Ramos (cell line): ENCODE measurements around the gene HDAC9.

Source experiments
- in situ Hi-C: fragments of 300-500 bp; cut with MboI; formaldehyde crosslinking; loops from one replicate; pipeline ENCODE4 v1.14.3; 2022; ENCODE audit warnings: low sequenced_read_pairs; ENCODE audit not compliant: unreplicated experiment

Gene HDAC9

DNA sequence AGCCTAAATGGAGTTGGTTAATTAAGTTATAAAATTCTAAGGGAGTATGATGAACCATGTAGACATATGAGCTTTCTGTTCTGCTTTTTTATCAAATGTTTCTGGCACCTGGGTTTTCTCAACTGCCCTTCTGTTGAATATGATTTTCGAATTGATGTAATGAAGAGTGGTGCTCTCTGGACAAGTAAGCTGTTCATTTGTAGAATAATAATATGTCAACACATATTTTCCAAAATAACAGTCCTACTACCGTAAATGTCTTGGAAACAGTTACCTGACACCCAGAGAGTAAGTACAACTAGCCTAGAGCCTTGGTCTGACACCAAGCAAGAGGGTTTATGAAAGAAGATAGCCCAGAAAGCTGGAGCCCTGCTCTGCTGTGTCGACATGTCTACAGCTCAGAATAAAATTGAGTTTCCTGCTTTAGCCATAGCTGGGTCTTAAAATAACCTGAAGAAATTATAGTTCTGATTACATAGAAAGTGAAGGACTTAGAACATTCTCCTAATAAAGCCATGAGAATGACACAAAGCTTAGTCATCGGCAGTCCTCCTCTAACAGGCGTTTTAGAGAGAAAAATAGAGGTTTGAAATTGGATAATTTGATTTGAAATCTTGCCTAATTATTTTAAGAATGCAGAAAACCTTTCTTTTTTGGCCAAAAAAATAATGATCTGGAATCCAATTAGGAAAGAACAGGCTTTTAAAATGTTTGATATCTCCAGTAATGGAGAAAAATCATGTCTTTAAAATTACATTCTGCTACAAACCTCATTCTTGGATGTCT is 25.1 kb downstream of the HDAC9 start:
- in situ Hi-C loops: no loop called here

DNA sequence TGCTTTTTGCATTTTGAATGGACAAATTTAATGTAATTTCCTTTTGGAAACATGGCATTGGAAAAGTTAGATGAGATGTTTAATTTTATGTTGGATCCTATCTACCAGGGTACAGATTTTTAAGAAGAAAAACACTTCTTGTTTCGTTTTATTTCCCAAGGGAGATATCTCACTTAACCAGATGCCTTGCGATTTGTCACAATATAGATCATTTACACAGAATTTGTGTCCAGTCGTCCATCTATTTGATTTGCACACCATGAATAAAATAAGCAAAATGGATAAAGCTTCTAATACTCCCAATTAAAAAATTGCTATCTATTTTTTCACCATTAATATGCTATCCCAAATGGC is 25.7 kb downstream of the HDAC9 start:
- in situ Hi-C loops: no loop called here

DNA sequence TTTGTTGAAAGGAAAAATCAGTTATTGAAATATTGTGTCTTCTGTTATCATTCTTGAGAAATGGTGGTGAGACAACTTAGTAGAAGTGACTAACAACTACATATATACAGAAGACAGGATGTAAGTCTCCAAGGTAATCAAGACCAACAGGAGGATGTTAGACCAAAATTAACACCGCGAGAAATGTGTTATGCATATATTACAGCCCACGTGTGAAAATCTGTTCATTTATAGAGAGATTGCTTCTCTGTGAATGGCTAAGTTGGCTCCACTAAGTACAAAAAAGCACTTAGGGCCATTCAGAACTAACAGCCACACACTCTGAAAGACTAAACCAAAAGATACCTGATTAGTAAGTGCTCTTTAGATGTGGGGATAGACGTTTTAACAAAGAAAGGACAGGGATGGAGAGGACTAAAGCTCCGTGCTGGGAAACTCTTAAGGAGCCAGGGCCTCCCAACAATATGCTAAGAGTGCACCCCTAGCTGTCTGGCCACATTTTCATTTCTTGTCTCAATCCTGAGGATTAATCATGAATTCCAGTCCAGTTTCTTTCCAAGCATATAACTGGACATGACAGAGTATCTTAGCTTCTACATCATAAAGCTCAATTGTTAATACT is 26.5 kb downstream of the HDAC9 start:
- in situ Hi-C loops: no loop called here

DNA sequence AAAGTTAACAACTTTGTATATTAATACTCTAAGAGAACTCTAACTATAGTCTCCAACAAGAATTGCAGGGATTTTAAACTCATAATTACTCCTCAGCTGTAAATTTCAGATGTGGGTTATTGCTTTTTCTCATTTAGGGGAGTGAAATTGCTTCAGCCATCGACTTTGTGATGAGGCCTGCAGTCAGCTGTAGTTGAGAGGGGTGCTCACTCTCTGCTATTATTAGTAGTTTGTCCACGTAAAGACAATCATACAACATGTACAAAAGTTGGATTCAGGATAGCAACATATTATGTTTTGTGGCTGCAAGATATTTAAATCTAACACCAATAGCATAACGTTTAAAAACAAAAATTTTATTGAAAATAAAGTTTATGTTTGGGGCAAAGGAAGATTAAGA is 28.7 kb downstream of the HDAC9 start:
- in situ Hi-C loops: no loop called here

DNA sequence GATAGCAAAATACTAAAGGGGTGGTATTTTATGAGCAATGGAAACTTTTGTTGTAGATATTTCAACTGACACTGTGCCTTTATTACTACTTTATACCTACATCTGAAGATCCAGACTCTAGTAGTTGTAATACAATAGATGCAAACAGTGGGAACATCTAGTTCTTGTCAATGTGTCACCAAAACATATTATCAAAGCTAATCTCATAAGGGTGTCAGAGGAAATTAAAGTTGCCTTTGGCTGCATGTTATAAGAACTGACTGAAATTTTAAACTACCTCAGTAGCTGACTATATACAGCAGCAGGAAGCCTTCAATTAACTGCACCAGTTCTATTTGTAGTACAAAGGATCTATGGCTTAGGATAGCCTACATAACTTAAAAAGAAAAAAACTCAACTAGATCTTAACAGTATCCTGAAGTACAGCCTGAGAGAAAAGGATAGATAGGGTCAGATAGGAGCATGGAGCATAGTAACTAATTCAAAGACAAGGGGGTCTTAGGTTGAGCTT is 30.9 kb downstream of the HDAC9 start:
- in situ Hi-C loops: no loop called here

DNA sequence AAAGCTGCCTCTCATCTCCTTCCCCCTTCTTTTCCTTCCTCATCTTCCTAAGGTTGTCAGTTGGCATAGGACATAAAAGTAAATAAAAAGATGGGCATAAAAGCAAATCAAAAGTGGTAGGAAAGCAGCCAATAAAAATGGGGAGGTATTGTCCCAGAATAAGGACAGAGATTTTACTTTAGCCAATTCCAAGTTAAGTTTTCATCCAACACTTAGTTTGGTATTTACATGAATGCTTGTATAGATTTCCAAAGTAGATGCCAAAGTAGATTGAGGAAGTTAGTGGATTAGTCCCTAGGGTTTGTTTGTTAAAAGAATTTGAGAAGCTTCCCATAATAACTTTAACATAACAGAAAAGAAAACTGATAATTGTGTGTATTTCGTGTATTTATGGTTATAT is 33.7 kb downstream of the HDAC9 start:
- in situ Hi-C loops: no loop called here

DNA sequence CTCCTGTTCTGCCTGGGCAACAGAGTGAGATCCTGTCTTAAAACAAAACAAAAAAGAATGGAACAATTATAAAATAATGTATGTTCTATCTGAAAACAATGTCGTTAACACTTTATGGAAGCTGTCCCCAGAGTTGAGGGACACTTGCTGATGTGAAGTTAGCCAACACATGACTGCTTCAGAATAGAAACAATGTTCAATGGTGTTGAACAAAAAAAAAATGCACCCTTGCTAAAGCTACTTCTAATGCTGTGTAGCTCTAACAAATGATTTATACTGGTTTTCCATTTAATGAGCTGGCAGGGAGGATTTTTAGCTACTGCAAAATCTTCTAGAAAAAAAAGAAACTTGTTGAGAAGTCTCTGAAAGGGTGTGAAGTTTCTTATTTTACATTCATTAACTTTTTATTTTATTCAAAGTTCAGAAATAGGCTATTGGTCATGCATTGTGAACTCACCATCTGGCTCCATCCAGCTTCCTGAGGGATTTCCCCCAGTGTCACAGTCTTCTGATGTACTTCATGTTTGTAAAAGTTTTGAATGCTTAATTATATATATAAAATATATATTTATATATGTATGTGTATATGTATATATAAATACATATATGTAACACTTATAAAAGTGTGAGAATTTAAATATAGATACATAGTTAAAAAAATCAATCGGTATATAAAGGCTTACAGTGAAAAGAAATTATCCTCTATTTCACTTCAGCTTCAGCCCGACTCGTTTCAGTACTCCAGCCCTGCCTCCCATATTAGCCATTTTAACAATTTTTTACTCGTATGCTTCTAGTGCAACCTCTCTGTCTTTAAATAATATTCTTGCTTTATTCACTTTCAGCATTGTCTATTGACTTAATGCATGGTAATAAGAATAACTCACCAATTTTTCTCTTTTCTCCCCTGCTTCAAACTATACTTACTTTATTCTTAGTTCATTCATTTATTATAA is 35.0 kb downstream of the HDAC9 start:
- in situ Hi-C loops: no loop called here

DNA sequence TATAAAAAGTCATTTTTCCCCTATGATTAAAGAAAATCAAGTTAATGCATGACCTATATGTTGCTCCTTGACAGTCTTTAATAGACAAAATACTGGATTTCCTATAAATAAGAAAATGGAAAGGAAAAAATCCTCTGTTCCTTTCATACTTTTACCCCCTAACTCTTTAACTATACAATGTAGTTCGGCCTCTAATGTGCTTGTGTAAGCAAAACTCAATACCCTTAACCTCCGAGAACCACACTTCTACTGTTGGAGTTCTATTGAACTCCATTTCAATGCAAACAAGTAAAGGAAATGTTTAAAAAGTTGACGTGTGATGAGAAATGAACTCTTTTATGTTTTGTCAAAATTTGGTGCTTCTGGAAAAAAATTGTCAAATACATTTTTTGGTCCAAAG is 36.0 kb downstream of the HDAC9 start:
- in situ Hi-C loops: no loop called here

DNA sequence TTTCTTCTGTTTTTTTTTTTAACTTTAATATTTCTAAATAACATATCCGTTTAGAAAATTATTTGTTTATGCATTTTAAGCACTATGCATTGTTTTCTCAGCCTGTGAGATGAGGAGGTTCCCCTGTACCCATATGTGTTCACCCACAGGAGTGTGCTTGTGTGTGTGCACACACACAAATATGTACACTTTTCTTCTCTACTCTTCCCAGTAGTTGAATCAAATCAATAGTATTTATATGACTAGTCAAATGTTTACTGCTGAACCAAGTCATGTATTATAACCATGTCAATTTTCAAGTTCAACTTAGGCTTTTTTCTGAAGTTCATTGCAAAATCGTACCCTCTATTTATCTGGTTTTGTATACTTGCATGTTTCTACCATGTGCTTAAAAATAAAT is 37.3 kb downstream of the HDAC9 start:
- in situ Hi-C loops: no loop called here

DNA sequence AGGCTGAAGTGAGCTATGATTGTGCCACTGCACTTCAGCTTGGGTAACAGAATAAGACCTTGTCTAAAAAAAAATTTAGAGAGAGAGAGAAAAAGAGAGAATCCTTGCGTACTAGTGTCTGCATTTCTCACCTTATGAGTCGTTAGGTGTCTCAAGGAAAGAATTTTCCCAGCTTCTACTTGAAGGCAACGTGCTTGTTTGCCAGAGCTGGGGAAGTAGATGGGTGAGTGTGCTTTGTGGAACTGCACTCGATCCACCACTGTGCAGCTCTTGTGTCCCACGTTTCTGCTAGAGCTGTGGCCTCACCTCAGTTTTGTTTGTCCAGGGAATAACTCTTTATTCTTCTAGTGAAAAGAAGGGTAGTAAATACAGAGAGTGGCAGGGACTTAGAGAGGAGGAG is 38.9 kb downstream of the HDAC9 start:
- in situ Hi-C loops: no loop called here

DNA sequence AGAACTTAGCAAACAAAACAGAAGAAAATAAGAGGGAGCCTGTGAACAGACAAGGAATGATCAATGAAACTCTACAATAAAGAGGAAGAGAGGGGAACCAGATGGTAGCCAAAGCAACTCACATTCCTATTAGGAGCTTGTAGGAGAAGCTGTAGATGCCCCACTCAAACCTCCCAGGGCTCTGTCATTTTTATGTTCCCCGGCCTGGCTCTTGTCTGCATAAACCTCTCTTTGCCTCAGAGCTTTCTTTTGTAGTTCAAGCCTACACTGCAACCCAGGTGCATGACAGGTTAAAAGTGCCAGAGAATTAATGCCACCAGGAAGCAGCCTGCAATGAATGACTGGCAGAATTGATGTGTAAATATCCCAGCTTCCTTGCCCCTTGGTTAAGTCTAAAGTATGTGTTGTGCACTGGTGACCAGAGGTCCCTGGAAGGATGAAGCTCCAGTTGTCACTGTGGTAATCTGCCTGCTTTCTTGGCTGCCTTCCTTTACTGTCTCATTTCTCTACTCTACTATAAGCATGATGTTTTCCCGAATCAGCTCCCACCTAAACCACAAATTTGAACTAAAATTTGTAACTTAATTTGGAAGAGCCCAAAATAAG is 40.4 kb downstream of the HDAC9 start:
- in situ Hi-C loops: no loop called here

DNA sequence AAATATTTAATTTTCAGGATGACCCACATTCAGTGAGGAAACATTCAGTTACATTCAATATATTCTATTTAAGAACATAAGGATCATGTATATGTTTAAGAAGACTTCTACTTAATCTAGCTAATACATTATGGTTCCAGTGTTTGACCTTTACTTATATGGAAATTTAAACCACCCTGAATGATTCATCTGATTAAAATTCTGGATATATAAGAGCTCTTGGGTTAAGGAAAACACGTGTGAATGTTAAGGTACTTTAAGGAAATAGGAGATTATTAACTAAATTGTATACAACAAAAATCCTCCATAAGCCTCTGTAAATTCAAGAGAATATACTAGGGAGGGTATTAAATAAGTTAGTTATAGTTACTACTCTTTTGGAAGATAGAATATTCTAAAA is 40.9 kb downstream of the HDAC9 start:
- in situ Hi-C loops: no loop called here

DNA sequence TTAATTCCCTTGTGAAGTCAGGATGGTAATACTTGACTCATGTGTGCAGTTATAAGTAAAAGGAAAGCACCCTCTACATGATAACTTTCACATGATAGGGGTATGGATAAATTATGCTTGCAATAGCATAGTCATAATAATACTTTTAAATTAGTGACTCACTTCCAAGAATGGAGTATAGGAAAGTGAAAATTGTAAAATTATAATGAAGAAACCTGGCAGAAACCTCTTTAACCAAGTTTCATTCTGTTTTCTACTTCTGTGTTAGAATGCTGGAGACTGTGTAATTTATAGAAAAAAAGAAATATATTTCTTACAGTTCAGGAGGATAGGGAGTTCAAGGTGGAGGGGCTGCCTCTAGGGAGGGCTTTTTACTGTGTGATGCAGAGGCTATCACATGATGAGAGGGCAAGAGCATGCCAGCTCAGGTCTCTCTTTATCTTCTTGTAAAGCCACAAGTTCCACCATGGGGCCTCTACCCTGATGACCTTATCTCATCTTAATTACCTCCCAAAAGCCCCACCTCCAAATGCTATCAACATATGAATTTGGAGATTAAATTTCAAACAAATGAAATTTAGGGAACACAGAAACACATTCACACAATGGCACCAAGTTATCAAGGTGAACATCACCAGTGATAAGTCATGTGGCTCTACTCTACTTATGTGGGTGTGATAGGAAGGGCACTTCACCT is 43.2 kb downstream of the HDAC9 start:
- in situ Hi-C loops: no loop called here

DNA sequence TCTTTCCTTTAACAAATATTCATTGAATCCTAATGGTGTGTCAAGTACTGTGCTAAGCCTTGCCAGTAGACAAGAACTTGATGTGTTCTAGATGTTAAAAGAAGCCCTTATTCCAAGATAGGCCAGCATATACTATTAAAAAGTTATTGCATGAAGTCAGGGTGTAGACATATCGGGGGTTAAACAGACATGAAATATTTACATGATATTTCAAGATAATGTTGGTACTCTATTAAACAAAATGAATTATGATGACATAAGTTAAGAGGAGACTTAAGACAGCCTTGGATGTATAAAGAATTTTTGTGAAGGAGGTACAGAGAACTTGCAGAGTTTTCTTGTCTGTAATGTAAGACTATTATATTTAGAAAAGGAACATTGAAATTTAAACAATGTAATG is 44.8 kb downstream of the HDAC9 start:
- in situ Hi-C loops: no loop called here

DNA sequence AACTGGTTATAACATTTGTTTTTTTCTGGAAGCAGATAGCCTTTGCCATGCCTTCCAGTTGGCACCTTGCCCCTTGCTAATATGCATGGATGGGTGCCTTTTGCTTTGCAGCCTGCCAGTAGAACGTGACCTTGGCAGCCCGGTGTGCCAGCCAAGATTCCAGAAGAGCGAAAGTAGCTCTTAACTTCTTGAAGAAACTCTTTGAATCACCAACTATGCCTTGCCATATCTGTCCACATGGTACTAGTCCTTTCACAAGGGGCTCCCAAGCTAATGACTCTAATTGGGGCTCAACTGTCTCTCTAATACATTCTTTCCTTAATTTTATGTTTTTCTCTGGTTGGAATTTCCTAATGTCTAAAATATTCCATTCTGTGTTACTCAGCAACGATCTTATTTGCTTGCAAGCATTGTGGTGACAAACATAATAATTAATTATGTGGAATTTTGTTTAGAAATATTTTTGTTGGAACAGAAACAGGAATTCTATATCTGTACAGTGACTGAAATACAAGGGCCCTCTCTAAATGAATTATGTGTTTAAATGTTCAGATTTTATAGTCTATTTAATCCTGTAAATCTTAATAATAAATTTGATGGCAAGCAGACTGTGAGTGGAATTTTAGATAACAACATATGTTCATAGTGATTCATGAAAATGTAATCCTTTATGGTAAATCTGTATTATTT is 45.8 kb downstream of the HDAC9 start:
- in situ Hi-C loops: no loop called here

DNA sequence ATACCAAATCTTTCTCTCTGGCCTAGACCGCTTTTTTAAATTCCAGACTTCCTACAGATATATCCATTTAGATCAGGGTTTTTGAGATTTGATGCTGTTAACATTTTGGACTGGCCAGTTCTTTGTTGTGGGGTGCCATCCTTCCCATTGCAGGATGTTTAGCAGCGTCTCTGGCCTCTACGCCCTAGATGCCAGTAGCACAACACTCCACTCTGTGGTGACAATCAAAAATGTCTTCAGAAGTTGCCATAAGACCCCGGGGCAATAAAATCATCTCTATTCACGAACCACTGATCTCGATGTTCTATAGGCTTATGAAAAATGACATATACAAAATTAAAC is 46.3 kb downstream of the HDAC9 start:
- in situ Hi-C loops: no loop called here

DNA sequence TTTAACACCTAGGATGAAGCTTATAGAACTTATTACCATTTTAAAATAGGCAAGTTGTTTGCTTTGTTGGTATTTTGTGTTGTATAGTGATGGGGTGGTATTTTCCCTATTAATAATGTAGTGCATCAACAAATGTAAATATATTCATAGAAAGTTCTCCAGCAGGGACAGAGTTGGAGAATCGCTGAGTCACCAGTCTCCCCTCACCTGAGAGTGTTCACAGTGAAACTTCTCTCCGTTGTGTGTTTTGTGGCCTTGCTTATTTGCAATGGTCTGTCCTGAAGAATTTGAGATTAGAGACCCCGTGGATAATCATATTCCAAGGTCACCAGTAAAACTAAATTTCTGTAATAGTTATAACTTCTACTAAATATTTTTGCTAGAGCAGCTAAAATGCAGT is 51.0 kb downstream of the HDAC9 start:
- in situ Hi-C loops: no loop called here

DNA sequence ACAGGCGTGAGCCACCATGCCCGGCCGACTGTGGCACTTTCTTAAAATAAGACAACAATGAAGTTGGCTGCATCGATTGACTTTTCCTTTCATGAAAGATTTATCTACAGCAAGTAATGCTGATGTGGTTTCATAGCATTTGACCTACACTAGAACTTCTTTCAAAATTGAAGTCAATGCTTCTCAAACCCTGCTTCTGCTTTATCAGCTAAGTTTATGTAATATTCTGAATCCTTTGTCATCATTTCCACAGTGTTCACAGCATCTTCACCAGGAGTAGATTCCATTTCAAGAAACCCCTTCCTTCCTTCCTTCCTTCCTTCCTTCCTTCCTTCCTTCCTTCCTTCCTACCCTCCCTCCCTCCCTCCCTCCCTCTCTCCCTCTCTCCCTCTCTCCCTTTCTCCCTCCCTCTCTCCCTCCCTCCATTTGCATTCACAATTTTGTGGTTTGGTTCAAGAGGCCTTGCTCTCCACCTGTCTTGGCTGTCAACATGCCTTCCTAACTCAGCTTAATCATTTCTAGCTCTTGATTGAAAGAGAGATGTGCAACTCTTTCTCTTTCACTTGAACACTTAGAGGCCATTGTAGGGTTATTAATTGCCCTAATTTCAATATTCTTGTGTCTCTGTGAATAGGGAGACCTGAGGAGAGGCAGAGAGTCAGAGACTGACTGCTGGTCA is 52.1 kb downstream of the HDAC9 start:
- in situ Hi-C loops: no loop called here

DNA sequence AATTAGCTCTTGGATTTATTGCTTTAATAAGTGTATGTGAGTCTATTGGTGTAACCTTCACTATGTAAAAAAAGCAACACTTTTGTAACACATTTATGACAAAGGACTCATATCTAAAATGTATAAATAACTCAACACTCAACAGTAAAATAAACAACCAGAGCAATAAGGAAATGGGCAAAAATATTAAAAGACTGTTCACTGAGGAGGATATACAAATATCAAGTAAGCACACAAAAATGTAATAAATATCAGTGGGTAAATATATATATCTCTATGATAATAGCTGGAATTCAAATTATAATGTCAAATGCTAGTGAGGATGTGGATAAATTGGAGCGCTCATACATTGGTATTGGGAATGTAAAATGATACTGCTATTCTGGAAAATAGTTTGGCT is 53.0 kb downstream of the HDAC9 start:
- in situ Hi-C loops: no loop called here
